PC-3 (cell line): ENCODE data around the gene C1orf105. TPM values are rescaled to one million over a fixed set of nuclear protein-coding genes. Genes with fewer than 3 reads are reported as not detected.

Source experiments
- ATAC-seq: fragments of 200-7000 bp; cut with Tn5 transposase; 2 replicates; pipeline ENCODE4 v1.9.1; 2020; ENCODE audit warnings: mild to moderate bottlenecking, moderate library complexity
- BruUV-seq: library from RNA; stranded (reverse); fragments of 400-500 nt; replicated peaks from 2 replicates; lab custom pipeline; 2021; lab: Mats Ljungman, UMichigan
- CTCF ChIA-PET: fragments of 300-600 bp; sonication (Branson Sonifier 250); formaldehyde crosslinking; loops from one replicate; lab custom pipeline; 2022; ENCODE audit warnings: antibody characterized with exemption; lab: Charles Lee
- POLR2A ChIA-PET: fragments of 300-600 bp; sonication (Branson Sonifier 250); formaldehyde crosslinking; loops from one replicate; lab custom pipeline; 2022; ENCODE audit warnings: antibody characterized with exemption; ENCODE audit not compliant: unreplicated experiment; lab: Charles Lee
- DNase-seq: peaks from one replicate; pipeline ENCODE4 v3.0.0-alpha.2; 2015
- H2AFZ ChIP-seq: fragments of 300-600 bp; sonication (generic); 2 replicates; pipeline ENCODE4 v1.6.0; 2016; ENCODE audit warnings: antibody characterized with exemption, low read length
- H3F3A ChIP-seq: fragments of 300-600 bp; sonication (generic); one replicate; pipeline ENCODE4 v1.6.0; 2017; ENCODE audit warnings: antibody characterized with exemption, low read length, control low read depth, mild to moderate bottlenecking; ENCODE audit not compliant: unreplicated experiment
- H3K27ac ChIP-seq: fragments of 300-600 bp; sonication (generic); 2 replicates; pipeline ENCODE4 v1.5.1; 2016; ENCODE audit warnings: mild to moderate bottlenecking, low read length
- H3K27me3 ChIP-seq: fragments of 300-600 bp; sonication (generic); 2 replicates; pipeline ENCODE4 v1.6.1; 2016; ENCODE audit warnings: low read length, mixed read lengths
- H3K36me3 ChIP-seq: fragments of 300-600 bp; sonication (generic); 2 replicates; pipeline ENCODE4 v1.6.1; 2016; ENCODE audit warnings: low read depth, mixed run types, low read length, mixed read lengths
- H3K4me1 ChIP-seq: fragments of 300-600 bp; sonication (generic); 2 replicates; pipeline ENCODE4 v1.5.1; 2016; ENCODE audit warnings: low read length; ENCODE audit not compliant: insufficient read depth
- H3K4me2 ChIP-seq: fragments of 300-600 bp; sonication (generic); 2 replicates; pipeline ENCODE4 v1.6.0; 2016; ENCODE audit warnings: low read length
- H3K4me3 ChIP-seq: fragments of 300-600 bp; sonication (generic); 2 replicates; pipeline ENCODE4 v1.5.1; 2016; ENCODE audit warnings: mild to moderate bottlenecking, low read length, mixed read lengths
- H3K79me2 ChIP-seq: fragments of 300-600 bp; sonication (generic); 2 replicates; pipeline ENCODE4 v1.6.1; 2017; ENCODE audit warnings: low read length, mixed read lengths
- H3K9ac ChIP-seq: fragments of 300-600 bp; sonication (generic); 2 replicates; pipeline ENCODE4 v1.6.0; 2016; ENCODE audit warnings: mild to moderate bottlenecking, low read length
- H3K9me2 ChIP-seq: fragments of 300-600 bp; sonication (generic); replicated peaks from 2 replicates; pipeline ENCODE4 v1.6.1; 2016; ENCODE audit warnings: mixed run types, low read length, mixed read lengths
- H3K9me3 ChIP-seq: fragments of 300-600 bp; sonication (generic); 2 replicates; pipeline ENCODE4 v1.6.1; 2016; ENCODE audit warnings: low read length, mixed read lengths
- H4K20me1 ChIP-seq: fragments of 300-600 bp; sonication (generic); 2 replicates; pipeline ENCODE4 v1.6.1; 2016; ENCODE audit warnings: low read length, mixed read lengths
- EZH2 ChIP-seq: fragments of 300-600 bp; sonication (generic); IDR thresholded peaks from one replicate; pipeline ENCODE4 v1.6.1; 2017; ENCODE audit warnings: antibody characterized with exemption, mild to moderate bottlenecking, low read length; ENCODE audit not compliant: unreplicated experiment
- EZH2phosphoT487 ChIP-seq: fragments of 300-600 bp; sonication (generic); IDR thresholded peaks from 2 replicates; pipeline ENCODE4 v1.6.1; 2018; ENCODE audit warnings: mild to moderate bottlenecking, antibody characterized with exemption, low read length, borderline replicate concordance
- intact Hi-C: fragments of 100-400 bp; cut with micrococcal nuclease; formaldehyde crosslinking; loops from 2 replicates; pipeline ENCODE4 v1.9.0; 2023
- total RNA-seq: library from RNA; depleted of rRNA; stranded (reverse); fragments of >200 nt; gene quantifications from 2 replicates; pipeline ENCODE4 v1.2.3, GENCODE V29; 2014
- TF ChIP-seq, protein P1 (sequence below): fragments of 300-600 bp; sonication (generic); conservative IDR thresholded peaks from 2 replicates; pipeline ENCODE4 v1.5.1; 2017; ENCODE audit warnings: antibody characterized with exemption, low read depth, mild to moderate bottlenecking, low read length

Gene C1orf105
- total RNA-seq, 1 experiment from 2014 or later, result not detected

DNA sequence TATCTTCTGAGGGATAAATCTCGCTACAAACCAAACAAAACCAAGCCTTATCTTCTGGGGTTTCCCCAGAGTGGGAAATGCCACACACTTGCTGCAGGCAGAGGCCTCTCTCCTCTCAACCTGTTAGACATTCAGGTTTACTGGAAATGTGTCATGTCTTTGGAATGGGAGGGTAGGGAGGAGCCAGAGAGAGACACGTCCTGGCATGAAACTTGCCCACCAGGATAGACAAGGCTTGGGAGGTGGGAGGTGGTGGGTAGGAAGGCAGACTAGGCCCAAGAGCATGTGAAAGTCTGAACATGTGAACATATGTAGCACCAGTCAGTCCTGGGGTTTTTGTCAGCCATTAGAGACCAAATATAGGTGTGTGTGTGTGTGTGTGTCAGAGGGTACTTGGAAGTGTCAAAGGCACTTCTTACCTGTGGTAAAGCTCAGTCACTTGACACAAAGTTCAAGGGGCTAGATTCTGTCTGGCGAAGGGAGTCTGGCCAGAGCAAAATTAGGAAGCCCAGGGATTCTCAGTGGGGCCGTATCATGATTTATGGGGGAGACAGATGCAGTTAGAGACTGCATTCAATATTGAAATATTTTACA, 55.8 kb downstream of the C1orf105 start:
- H3K9ac ChIP-seq, result no peak overlapping the region
- H3K4me2 ChIP-seq, result peak overlapping the region; percentile 50
- H3K4me1 ChIP-seq, result peaks cover 44% of the 10 kb centered on the region
- DNase-seq (peak; percentile 99), ATAC-seq (peak; percentile 93)
- peak overlapping the region; percentile 38 for H3K27ac ChIP-seq
- H2AFZ ChIP-seq, result peak overlapping the region; percentile 25
- no TSS peak for BruUV-seq
- H3K9me2 ChIP-seq, result no peaks in the 10 kb centered on the region
- intact Hi-C loops, result no loop called here
- TF ChIP-seq EZH2phosphoT487 (no peak), EZH2 (no peak)
- TF ChIP-seq, protein P1, sequence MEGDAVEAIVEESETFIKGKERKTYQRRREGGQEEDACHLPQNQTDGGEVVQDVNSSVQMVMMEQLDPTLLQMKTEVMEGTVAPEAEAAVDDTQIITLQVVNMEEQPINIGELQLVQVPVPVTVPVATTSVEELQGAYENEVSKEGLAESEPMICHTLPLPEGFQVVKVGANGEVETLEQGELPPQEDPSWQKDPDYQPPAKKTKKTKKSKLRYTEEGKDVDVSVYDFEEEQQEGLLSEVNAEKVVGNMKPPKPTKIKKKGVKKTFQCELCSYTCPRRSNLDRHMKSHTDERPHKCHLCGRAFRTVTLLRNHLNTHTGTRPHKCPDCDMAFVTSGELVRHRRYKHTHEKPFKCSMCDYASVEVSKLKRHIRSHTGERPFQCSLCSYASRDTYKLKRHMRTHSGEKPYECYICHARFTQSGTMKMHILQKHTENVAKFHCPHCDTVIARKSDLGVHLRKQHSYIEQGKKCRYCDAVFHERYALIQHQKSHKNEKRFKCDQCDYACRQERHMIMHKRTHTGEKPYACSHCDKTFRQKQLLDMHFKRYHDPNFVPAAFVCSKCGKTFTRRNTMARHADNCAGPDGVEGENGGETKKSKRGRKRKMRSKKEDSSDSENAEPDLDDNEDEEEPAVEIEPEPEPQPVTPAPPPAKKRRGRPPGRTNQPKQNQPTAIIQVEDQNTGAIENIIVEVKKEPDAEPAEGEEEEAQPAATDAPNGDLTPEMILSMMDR, result no peak
- H3K4me3 ChIP-seq, result peak overlapping the region; percentile 1; the same call in 1 of the 2 replicates
- H3K9me3 ChIP-seq, result no peaks in the 10 kb centered on the region
- H3F3A ChIP-seq, result no peaks in the 10 kb centered on the region
- H3K79me2 ChIP-seq, result no peaks in the 10 kb centered on the region
- CTCF ChIA-PET, result no interaction called here
- no peaks in the 10 kb centered on the region for H3K36me3 ChIP-seq
- POLR2A ChIA-PET, result interaction anchor here (0.6 kb wide), 1 partner anchor 33 kb away, joined by 3 read pairs; no protein-coding TSS in a partner anchor
- no peaks in the 10 kb centered on the region for H3K27me3 ChIP-seq
- H4K20me1 ChIP-seq, result no peaks in the 10 kb centered on the region

DNA sequence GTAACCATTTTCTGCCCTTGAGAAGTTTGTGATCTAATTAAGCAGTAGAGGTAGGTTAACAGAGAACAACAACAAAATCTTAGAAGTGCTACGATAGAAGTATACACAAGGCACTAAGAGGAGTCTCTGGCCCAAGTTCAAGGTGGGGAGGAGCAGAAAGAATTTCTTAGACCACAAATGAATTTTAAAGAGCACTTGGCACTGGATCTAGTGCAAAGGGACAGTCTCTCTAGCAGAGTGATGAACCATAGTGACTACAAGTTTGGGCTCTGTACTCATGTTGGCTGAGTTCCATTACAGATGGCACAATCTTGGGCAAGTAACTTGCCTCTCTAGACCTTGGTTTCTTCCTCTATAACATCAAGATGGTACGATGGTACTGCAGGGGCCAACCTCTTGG, 56.7 kb downstream of the C1orf105 start:
- H3K9me3 ChIP-seq, result no peaks in the 10 kb centered on the region
- no peaks in the 10 kb centered on the region for H3K9me2 ChIP-seq
- no TSS peak for BruUV-seq
- H3K27me3 ChIP-seq, result no peaks in the 10 kb centered on the region
- H3F3A ChIP-seq, result no peaks in the 10 kb centered on the region
- no peaks in the 10 kb centered on the region for H4K20me1 ChIP-seq
- 0 out of 2 replicates have a peak overlapping the region, but pooled peaks have one; percentile 38 for H3K27ac ChIP-seq
- H2AFZ ChIP-seq, result no peak overlapping the region
- peaks cover 48% of the 10 kb centered on the region for H3K4me1 ChIP-seq
- ATAC-seq (no peak), DNase-seq (peak; percentile 92)
- ChIA-PET POLR2A (no interaction called here), CTCF (no interaction called here)
- TF ChIP-seq, protein P1, result no peak
- TF ChIP-seq EZH2phosphoT487, result no peak
- no peak overlapping the region for H3K4me3 ChIP-seq
- H3K79me2 ChIP-seq, result no peaks in the 10 kb centered on the region
- peak overlapping the region; percentile 50 for H3K4me2 ChIP-seq
- no peak overlapping the region for H3K9ac ChIP-seq
- intact Hi-C loops, result no loop called here
- H3K36me3 ChIP-seq, result no peaks in the 10 kb centered on the region

DNA sequence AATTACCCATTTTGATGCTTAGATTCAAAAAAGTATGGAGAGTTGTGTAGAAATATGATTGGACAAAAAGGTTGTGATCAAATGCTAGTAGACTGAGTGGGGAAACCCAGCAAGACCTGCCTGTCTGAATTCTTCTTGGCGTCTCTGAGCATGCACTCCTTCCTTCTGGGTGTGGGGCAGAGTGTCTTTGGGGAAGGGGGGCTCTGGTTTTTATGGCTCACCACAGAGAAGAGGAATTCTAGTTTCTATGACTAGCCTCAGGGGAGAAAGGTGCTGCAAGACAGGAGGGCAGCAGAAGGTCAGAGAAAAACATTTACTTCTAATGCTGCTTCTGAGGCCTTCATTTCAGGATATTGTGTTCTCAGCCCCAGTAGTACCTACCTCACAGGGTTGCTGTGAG, 57.3 kb downstream of the C1orf105 start:
- POLR2A ChIA-PET, result no interaction called here
- Histone ChIP-seq H3K4me3 (no peak overlapping the region), H3K36me3 (no peaks in the 10 kb centered on the region), H3K4me2 (peak overlapping the region; percentile 50; the same call in 1 of the 2 replicates), H3K27me3 (no peaks in the 10 kb centered on the region), H3K9me2 (no peaks in the 10 kb centered on the region), H3K9me3 (no peaks in the 10 kb centered on the region), H4K20me1 (no peaks in the 10 kb centered on the region), H3F3A (no peaks in the 10 kb centered on the region), H3K4me1 (peaks cover 47% of the 10 kb centered on the region), H3K79me2 (no peaks in the 10 kb centered on the region), H3K9ac (no peak overlapping the region), H2AFZ (no peak overlapping the region), H3K27ac (no peak overlapping the region)
- DNase-seq (peak; percentile 60), ATAC-seq (no peak)
- CTCF ChIA-PET, result no interaction called here
- no peak for TF ChIP-seq EZH2phosphoT487
- TF ChIP-seq, protein P1, result no peak
- TF ChIP-seq EZH2, result no peak
- BruUV-seq, result no TSS peak
- intact Hi-C loops, result no loop called here
